ENCODE results near the gene RHOJ.
"Not testable (repeated sequence)": the region's sequence is repeated elsewhere in the genome, so short reads cannot be mapped to it uniquely, and the experiment has no call there.

RHOJ gene

DNA sequence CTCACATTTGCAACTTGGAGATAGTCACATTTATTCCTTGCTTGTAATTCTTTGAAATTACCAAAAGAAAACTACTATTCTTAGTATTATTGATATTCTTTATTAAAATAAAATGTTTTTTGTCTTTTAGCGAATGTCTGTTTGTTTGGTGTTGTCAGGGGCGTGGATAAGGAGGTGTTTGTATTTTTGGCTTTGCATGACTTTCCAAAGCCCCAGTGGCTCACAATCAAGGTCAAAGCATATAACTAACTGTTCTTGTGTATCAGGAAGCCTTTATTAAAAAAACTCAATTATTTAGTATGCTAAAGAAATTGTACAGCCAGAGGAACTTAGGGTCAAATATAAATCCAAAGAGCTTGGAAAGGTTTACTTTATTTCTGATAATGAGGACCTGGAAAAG, 96.6 kb downstream of the RHOJ start:
- no peak for DNase-seq

DNA sequence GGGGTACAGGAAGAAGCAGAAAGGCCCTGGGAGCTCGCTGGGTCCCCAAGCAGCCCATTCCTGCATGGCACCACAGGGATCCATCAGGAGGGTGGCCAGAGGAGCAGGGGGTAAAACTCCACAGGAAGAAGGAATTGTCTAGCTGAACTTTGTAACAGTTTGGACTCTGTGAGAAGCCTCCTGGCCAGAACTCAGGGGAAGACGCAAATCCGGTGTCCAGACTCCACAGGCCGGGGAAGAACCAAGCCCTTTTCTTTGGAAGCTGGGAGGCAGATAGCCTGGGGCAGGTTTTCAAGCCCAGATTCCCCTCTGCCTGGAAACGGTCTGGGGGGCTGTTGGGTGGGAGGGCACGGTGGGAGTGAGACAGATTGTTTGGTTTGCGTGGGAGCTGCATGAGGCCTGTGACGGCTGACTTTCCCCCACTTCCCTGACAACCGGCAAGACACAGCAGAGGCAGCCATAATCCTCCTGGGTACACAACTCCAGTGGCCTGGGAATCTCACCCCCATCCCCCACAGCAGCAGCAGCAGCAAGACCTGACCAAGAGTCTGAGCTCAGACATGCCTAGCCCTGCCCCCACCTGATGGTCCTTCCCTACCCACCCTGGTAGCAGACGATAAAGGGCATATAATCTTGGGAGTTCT, 97.8 kb downstream of the RHOJ start:
- DNase-seq = no peak

DNA sequence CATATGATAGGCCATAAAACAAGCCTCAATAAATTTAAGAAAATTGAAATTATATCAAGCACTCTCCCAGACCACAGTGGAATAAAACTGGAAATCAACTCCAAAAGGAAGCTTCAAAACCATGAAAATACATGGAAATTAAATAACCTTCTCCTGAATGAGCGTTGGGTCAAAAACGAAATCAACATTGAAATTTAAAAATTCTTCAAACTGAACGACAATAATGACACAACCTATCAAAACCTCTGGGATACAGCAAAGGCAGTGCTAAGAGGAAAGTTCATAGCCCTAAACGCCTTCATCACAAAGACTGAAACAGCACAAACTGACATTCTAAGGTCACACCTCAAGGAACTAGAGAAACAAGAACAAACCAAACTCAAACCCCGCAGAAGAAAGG, 100.2 kb downstream of the RHOJ start:
- DNase-seq = not testable (repeated sequence)

DNA sequence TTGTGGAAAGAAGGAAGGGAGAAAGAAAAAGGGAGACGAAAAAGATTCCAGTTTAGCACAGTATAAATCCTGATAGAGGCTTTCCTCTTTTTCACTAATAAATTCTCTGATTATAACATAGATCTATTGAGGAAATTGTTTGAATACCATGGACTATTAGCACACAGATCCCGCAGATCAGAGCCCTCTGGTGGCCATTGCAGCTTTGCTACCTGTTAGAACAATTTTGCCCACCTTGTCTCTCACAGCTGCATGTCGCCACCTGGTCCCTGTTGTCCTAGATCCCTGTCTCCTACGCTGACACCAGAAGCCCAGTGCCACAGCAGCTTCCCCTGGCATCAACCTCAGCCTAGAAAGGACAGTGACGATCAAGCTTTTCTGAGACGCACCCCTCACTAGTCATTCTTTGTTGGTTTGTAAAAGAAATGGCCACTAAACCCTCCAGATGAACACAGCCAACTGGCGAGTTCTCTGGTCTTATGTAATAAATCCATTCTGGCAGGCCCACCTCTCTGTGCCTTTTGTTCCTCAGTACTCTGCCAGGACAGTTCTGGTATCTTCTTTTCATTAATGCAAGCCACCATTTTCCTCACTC, 104.6 kb downstream of the RHOJ start:
- DNase-seq = no peak

- no peak for DNase-seq
These were observed 114.6 kb downstream of the RHOJ start, which contains the start of gene GPHB5 for GRCh38 chr14:63318835-63319234. TSS of gene GPHB5 (minus strand) at chr14:63318935. CDS start at chr14:63317849, 1,086 bp downstream.

DNA sequence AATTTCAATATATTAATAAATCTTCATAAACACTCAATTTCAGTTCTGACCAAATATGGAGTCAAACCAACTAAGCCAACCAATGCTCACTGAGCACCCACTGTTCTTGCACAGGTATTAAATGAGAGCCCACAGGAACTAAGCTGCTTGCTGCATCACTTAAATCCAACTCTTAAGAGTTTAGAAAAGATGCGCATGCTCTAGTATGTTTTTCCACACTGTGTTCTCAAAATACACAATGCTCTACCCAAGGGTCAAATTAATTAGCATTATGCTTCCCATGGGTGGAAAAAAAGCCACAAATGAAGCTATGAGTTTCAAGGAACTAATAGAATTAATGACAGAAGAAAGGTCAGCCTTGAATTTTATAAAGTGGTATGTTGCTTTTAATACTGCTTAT, 118.2 kb downstream of the RHOJ start:
- DNase-seq = no peak

GRCh38 chr14:63322897-63323573, 118.8 kb downstream of the RHOJ start:
- no peak for DNase-seq

GRCh38 chr14:63326840-63327239, 122.6 kb downstream of the RHOJ start:
- no peak for DNase-seq

DNA sequence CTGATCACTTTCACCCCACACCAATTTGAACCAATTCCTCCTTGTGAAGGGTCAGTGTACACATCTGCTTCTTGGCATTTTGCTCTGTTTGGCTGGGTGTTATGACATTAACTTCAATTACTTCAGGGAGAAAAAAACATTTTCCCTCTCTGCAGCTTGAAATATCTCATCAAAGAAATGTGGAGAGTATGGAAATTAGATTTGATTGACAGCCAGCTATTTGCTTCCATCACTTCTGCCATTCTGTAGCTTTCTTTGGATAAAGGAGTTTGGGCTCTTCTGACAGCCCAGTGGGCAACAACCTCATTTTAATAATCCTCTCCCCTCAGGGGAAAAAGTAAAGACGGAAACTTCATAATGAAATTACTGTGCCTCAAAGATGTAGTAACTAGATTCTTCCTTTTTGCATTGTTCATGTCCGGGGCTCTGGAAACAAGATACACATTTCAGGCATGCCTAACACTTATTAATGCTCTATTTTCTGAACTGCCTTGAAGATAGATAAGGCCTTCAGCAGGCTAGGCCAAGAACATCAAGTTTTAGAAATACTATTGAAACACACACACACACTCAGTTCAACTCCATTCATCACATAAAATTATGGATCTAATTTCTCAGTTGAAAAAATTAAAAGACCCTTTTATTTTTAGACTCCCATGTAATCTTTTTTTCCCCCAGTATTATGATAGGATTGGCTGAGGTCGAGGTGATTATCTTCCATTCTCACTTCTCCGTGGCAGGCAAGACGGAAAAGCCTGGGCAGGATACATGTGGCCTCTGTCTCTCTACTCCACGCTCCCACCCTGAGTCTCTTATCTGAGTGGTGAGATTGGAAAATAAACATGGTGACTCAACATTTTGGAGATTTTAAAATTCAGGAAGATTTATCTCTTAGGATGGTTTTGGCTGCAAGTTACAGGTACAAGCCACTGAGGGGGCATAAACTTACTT, 124.8 kb downstream of the RHOJ start:
- DNase-seq = no peak

- no peak for DNase-seq
These were observed 138.1 kb downstream of the RHOJ start for GRCh38 chr14:63342371-63342770.
